Naive thymus-derived CD8-positive, alpha-beta T cell (primary cell): Measurements from ENCODE around the gene CKMT2. TPM values are rescaled to one million over a fixed set of nuclear protein-coding genes. Genes with fewer than 3 reads are reported as not detected.
A peak's percentile ranks its signal among the peaks of the same experiment; 100 is the strongest.
"Not testable (repeated sequence)": the region's sequence is repeated elsewhere in the genome, so short reads cannot be mapped to it uniquely, and the experiment has no call there.

ENCODE experiments used
- ATAC-seq, 2 donors: fragments of 150-1000 bp; cut with Tn5 transposase in 1 of 2; sonication (Bioruptor Pico), chemical (Tn5 transposase) in 1 of 2; 1 replicate in 1 of 2; 2 replicates in 1 of 2; pipeline ENCODE4 v1.10.0; 2021; ENCODE audit warnings: mild to moderate bottlenecking in 2 of 2, moderate library complexity in 2 of 2
- POLR2A ChIA-PET: fragments of 350-600 bp; sonication (Branson Sonifier 250); formaldehyde crosslinking; loops from one replicate; lab custom pipeline; 2021; ENCODE audit warnings: antibody characterized with exemption; lab: Charles Lee
- DNase-seq, 10 donors: peaks; one replicate each; pipeline versions ENCODE4 v3.0.0 to v3.0.0-alpha.2; 2020 to 2022
- H3K27ac Mint-ChIP-seq, 10 donors: one replicate each; pipeline ENCODE4 v1.8.0; 2020 to 2022; ENCODE audit warnings: mild to moderate bottlenecking in 10 of 10, mixed read lengths in 10 of 10, moderate library complexity in 4 of 10, inconsistent platforms in 1 of 10
- H3K27me3 Mint-ChIP-seq, 5 donors: one replicate each; pipeline ENCODE4 v1.8.0; 2021 to 2022; ENCODE audit warnings: mixed read lengths in 5 of 5
- H3K36me3 Mint-ChIP-seq, 3 donors: one replicate each; pipeline ENCODE4 v1.8.0; 2020 to 2022; ENCODE audit warnings: mixed read lengths in 3 of 3, mild to moderate bottlenecking in 2 of 3, inconsistent platforms in 1 of 3
- H3K4me1 Mint-ChIP-seq, 4 donors: one replicate each; pipeline ENCODE4 v1.8.0; 2021 to 2022; ENCODE audit warnings: mixed read lengths in 4 of 4
- H3K4me3 Mint-ChIP-seq, 10 donors: one replicate each; pipeline ENCODE4 v1.8.0; 2020 to 2022; ENCODE audit warnings: mild to moderate bottlenecking in 10 of 10, mixed read lengths in 10 of 10, moderate library complexity in 6 of 10, inconsistent platforms in 1 of 10
- H3K9me3 Mint-ChIP-seq, 9 donors: one replicate each; pipeline ENCODE4 v1.8.0; 2020 to 2022; ENCODE audit warnings: mixed read lengths in 9 of 9, mild to moderate bottlenecking in 3 of 9, inconsistent platforms in 1 of 9, moderate library complexity in 1 of 9
- polyA plus RNA-seq, 3 donors: library from polyadenylated mRNA; unstranded; fragments of 300-500 nt; fragmentation: Illumina TruSeq; gene quantifications; one replicate each; pipeline ENCODE4 v1.2.3, GENCODE V29; 2021
- total RNA-seq, 8 experiments: library from RNA in 2 of 8; stranded (reverse) in 2 of 8; gene quantifications; one replicate each; pipeline ENCODE4 v1.2.3 and lab custom pipeline; 2021 to 2026

CKMT2 gene
- total and polyA plus RNA-seq, 5 experiments from 2014 or later: 0.78 TPM; not detected in 4

DNA sequence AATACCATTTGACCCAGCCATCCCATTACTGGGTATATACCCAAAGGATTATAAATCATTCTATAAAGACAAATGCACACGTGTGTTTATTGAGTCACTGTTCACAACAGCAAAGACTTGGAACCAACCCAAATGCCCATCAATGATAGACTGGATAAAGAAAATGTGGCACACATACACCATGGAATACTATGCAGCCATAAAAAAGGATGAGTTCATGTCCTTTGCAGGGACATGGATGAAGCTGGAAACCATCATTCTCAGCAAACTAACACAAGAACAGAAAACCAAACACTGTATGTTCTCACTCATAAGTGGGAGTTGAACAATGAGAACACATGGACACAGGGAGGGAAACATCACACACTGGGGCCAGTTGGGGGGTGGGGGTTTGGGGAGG lies 29.7 kb downstream of the CKMT2 start:
- H3K9me3 Mint-ChIP-seq: peaks cover 3 to 40% (median 24%) of the 10 kb centered on the region in 9 donors
- ATAC-seq, H3K4me1 Mint-ChIP-seq, H3K4me3 Mint-ChIP-seq, POLR2A ChIA-PET, H3K27me3 Mint-ChIP-seq, H3K27ac Mint-ChIP-seq, DNase-seq: not testable (repeated sequence)
- H3K36me3 Mint-ChIP-seq: peaks cover 36 to 56% (median 40%) of the 10 kb centered on the region in 3 donors

GRCh38 chr5:81265101-81265500 lies 32.0 kb downstream of the CKMT2 start:
- Mint-ChIP-seq H3K4me1 (peaks cover 6 to 7% (median 6%) of the 10 kb centered on the region in 4 donors), H3K27me3 (no peaks in the 10 kb centered on the region), H3K9me3 (peaks cover 3 to 34% (median 18%) of the 10 kb centered on the region in 9 donors), H3K27ac (no peak overlapping the region), H3K36me3 (peaks cover 28 to 49% (median 33%) of the 10 kb centered on the region in 3 donors), H3K4me3 (no peak overlapping the region)
- ATAC-seq (no peak), DNase-seq (no peak)
- POLR2A ChIA-PET: no interaction called here

DNA sequence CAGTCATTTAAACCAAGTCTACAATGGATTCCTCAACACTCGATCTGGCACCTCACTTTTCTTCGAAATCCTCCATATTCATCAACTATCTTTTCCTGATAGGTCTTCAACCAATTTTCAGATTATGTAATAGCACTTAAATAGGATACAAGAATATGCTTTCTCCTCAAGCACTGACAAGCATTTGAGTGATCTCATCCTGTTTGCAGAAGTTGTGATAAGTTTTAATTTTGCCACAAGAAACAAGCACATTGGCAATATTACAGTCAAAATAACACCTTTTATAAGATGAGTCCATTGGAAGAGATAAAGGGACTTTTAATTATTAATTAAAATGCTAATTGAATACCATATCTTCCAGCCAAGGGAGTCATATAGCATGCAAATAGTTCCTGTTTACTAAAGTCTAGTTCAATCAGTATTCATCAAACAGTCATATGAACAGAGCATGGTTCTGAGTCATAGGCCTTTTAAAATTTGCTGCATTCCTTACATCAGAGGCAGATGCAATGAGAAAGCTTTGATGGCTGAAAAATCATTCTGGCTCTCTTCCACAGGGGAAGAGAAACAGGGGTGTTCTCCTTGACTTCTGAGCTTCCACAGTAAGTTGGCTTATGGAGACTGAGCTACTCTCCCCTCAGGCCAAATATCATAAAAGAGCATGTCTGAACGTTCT lies 35.5 kb downstream of the CKMT2 start:
- H3K27ac Mint-ChIP-seq: peak overlapping the region in 1 of 10 donors; percentile 10
- H3K4me1 Mint-ChIP-seq: peaks cover 12 to 19% (median 15%) of the 10 kb centered on the region in 4 donors
- no peaks in the 10 kb centered on the region for H3K27me3 Mint-ChIP-seq
- no peak for ATAC-seq
- H3K9me3 Mint-ChIP-seq: peaks cover 9 to 36% (median 24%) of the 10 kb centered on the region in 9 donors
- H3K36me3 Mint-ChIP-seq: peaks cover 30 to 51% (median 31%) of the 10 kb centered on the region in 3 donors
- no peak overlapping the region for H3K4me3 Mint-ChIP-seq
- POLR2A ChIA-PET: no interaction called here
- DNase-seq: no peak

- DNase-seq: no peak
- Mint-ChIP-seq H3K9me3 (peaks cover 11 to 43% (median 35%) of the 10 kb centered on the region in 9 donors), H3K4me3 (no peak overlapping the region), H3K36me3 (peaks cover 33 to 54% (median 39%) of the 10 kb centered on the region in 3 donors), H3K27ac (peak overlapping the region in 1 of 10 donors; percentile 51), H3K27me3 (no peaks in the 10 kb centered on the region), H3K4me1 (peaks cover 15 to 27% (median 18%) of the 10 kb centered on the region in 4 donors)
- no peak for ATAC-seq
- POLR2A ChIA-PET: no interaction called here
Measured at GRCh38 chr5:81269751-81270393, 36.8 kb downstream of the CKMT2 start.

GRCh38 chr5:81270394-81271027 lies 37.4 kb downstream of the CKMT2 start:
- Mint-ChIP-seq H3K36me3 (peaks cover 34 to 55% (median 46%) of the 10 kb centered on the region in 3 donors), H3K4me1 (peaks cover 15 to 33% (median 19%) of the 10 kb centered on the region in 4 donors), H3K27ac (peak overlapping the region in 2 of 10 donors; percentile 51 to 61), H3K9me3 (peaks cover 12 to 49% (median 40%) of the 10 kb centered on the region in 9 donors)
- H3K27me3 Mint-ChIP-seq, H3K4me3 Mint-ChIP-seq, DNase-seq, POLR2A ChIA-PET, ATAC-seq: not testable (repeated sequence)

DNA sequence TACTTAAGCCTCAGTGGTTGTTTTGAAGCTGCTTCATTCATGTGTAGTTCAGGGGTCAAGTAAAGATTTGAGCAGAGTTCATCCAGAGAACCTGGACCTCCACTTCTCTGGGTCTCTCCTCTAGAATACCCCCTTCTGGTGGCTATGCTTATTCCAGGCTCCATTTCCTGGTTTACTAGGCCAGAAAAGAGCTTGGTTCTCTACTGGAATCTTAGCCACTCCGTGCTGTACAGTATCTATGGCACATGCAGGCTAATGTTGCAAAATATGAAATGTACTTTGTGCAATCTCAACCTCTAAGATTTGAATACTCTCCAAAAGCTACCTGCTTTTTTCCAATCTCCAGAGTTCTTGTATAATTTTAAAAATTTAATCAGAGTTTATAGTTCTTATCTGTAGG lies 50.9 kb downstream of the CKMT2 start:
- POLR2A ChIA-PET: no interaction called here
- Mint-ChIP-seq H3K27ac (no peak overlapping the region), H3K4me1 (peaks cover 6 to 18% (median 10%) of the 10 kb centered on the region in 4 donors), H3K4me3 (no peak overlapping the region), H3K9me3 (peaks cover 0 to 16% (median 3%) of the 10 kb centered on the region in 9 donors), H3K27me3 (no peaks in the 10 kb centered on the region), H3K36me3 (peaks cover 0 to 29% (median 22%) of the 10 kb centered on the region in 3 donors)
- ATAC-seq (no peak), DNase-seq (no peak)

GRCh38 chr5:81286059-81286617 lies 53.0 kb downstream of the CKMT2 start:
- POLR2A ChIA-PET: interaction anchor here (0.7 kb wide), 1 partner anchor 28 kb away, joined by 3 read pairs; no protein-coding TSS in a partner anchor
- ATAC-seq: no peak
- H3K36me3 Mint-ChIP-seq: peaks cover 2 to 34% (median 34%) of the 10 kb centered on the region in 3 donors
- peaks cover 19 to 34% (median 25%) of the 10 kb centered on the region in 4 donors for H3K4me1 Mint-ChIP-seq
- H3K4me3 Mint-ChIP-seq: no peak overlapping the region
- DNase-seq: no peak
- no peaks in the 10 kb centered on the region for H3K27me3 Mint-ChIP-seq
- H3K27ac Mint-ChIP-seq: peak overlapping the region in 1 of 10 donors; percentile 2
- H3K9me3 Mint-ChIP-seq: peaks cover 0 to 10% (median 2%) of the 10 kb centered on the region in 9 donors

GRCh38 chr5:81288021-81288433 lies 54.9 kb downstream of the CKMT2 start:
- Mint-ChIP-seq H3K4me3 (no peak overlapping the region), H3K9me3 (peaks cover 0 to 15% (median 11%) of the 10 kb centered on the region in 9 donors), H3K27me3 (no peaks in the 10 kb centered on the region), H3K27ac (no peak overlapping the region), H3K4me1 (peaks cover 27 to 48% (median 40%) of the 10 kb centered on the region in 4 donors), H3K36me3 (peaks cover 9 to 45% (median 43%) of the 10 kb centered on the region in 3 donors)
- POLR2A ChIA-PET: no interaction called here
- ATAC-seq: no peak
- DNase-seq: no peak

GRCh38 chr5:81290146-81290545 lies 57.0 kb downstream of the CKMT2 start:
- DNase-seq (no peak), ATAC-seq (no peak)
- Mint-ChIP-seq H3K9me3 (peaks cover 3 to 19% (median 11%) of the 10 kb centered on the region in 9 donors), H3K36me3 (peaks cover 21 to 49% (median 46%) of the 10 kb centered on the region in 3 donors), H3K27me3 (no peaks in the 10 kb centered on the region), H3K4me3 (peak overlapping the region in 4 of 10 donors; percentile 1 to 21 (median 8)), H3K4me1 (peaks cover 32 to 55% (median 45%) of the 10 kb centered on the region in 4 donors), H3K27ac (peak overlapping the region in 3 of 10 donors; percentile 40 to 86 (median 55))
- POLR2A ChIA-PET: no interaction called here

DNA sequence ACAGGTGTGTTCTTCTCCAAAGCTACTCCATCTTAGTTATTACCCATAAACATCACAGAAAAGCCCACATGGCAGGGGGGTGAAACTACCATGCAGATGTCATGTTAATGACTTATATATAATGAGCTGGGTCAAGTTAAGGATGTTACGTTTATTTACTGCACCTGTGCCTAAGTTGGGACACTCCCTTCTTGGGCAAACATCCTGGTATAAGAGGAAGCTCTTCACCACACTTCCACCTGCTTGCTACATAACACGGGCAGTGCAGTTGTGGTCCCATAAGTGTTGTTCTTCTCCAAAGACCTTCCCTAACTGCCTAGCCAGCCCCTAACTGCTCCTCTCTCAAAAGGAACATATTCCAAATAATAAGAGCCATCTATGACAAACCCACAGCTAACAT lies 59.0 kb downstream of the CKMT2 start:
- DNase-seq: no peak
- H3K27ac Mint-ChIP-seq: peak overlapping the region in 4 of 10 donors; percentile 13 to 48 (median 38)
- peaks cover 21 to 41% (median 37%) of the 10 kb centered on the region in 3 donors for H3K36me3 Mint-ChIP-seq

DNA sequence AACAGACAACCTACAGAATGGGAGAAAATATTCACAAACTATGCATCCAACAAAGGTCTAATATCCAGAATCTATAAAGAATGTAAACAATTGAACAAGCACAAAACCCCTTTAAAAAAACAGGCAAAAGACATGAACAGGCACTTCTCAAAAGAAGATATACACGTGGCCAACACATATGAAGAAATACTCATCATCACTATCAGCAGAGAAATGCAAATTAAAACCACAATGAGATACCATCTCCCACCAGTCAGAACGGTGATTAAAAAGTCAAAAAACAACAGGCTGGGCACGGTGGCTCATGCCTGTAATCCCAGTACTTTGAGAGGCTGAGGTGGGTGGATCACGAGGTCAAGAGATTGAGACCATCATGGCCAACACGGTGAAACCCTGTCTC lies 60.9 kb downstream of the CKMT2 start:
- peaks cover 33 to 64% (median 44%) of the 10 kb centered on the region in 4 donors for H3K4me1 Mint-ChIP-seq
- POLR2A ChIA-PET, H3K4me3 Mint-ChIP-seq, H3K27me3 Mint-ChIP-seq, H3K27ac Mint-ChIP-seq, ATAC-seq, DNase-seq: not testable (repeated sequence)
- peaks cover 21 to 36% (median 35%) of the 10 kb centered on the region in 3 donors for H3K36me3 Mint-ChIP-seq
- peaks cover 3 to 19% (median 11%) of the 10 kb centered on the region in 9 donors for H3K9me3 Mint-ChIP-seq

More for the DNA sequence above, 59.0 kb downstream of the CKMT2 start:
- Mint-ChIP-seq H3K9me3 (peaks cover 3 to 19% (median 11%) of the 10 kb centered on the region in 9 donors), H3K4me1 (peaks cover 27 to 53% (median 41%) of the 10 kb centered on the region in 4 donors), H3K4me3 (peak overlapping the region in 4 of 10 donors; percentile 2 to 50 (median 8)), H3K27me3 (no peaks in the 10 kb centered on the region)
- ATAC-seq: peak in 1 of 2 donors; percentile 38
- POLR2A ChIA-PET: interaction anchor here (0.9 kb wide), 1 partner anchor 9 kb away, joined by 3 read pairs; the partner anchor contains the start of gene ZCCHC9

DNA sequence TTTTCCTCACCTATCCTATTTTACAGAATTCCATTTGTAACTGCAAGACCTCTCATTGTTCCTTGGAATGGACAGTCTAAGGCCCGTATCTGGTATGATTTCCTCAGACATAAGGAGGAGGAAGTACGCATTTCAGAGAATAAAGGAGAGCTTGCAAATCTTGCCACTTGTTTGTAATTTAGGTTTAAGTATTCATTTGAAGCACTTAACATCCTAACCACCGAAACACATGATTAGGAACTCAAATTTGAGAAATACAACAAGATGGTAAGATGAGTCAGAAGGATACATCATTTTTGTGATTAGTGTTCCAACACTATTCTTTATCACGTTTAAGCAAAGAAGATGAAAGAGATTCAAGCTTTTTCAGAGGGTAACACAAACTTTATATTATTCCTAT lies 64.4 kb downstream of the CKMT2 start:
- ATAC-seq (no peak), DNase-seq (no peak)
- H3K9me3 Mint-ChIP-seq: peaks cover 0 to 10% (median 4%) of the 10 kb centered on the region in 9 donors
- no peaks in the 10 kb centered on the region for H3K27me3 Mint-ChIP-seq
- no peak overlapping the region for H3K27ac Mint-ChIP-seq
- H3K4me1 Mint-ChIP-seq: peaks cover 27 to 56% (median 43%) of the 10 kb centered on the region in 4 donors
- H3K36me3 Mint-ChIP-seq: peaks cover 12 to 14% (median 13%) of the 10 kb centered on the region in 3 donors
- POLR2A ChIA-PET: no interaction called here
- no peak overlapping the region for H3K4me3 Mint-ChIP-seq
